ENCODE data around the gene KLHL29.

The KLHL29 gene

DNA sequence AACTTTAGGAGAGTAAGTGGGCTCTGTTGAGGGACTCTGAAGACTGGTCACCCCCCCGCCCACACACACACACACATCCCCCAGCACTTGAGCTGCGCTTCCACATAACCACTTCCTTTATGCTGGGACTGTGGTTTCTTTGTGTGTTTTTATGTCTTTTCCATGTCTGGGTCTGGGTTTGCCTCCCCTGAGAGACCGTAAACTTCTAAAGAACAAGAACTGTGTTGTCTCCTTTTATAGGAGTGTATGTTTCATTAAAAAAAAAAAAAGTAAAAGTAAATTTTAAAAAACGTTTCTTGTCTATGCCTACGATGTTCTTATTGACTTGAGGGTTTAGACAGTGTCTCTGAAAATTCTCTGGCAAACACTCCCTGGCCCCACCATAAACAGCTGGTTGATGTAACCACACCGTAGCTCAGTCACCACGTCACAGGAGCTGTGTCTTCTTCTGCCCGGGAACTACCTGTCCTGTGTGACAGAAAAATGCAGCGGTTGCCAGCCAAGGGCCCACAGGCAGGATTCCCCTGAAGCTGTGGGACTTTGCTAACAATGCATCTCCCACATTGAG lies 68.0 kb downstream of the KLHL29 start:
- no peak for DNase-seq

DNA sequence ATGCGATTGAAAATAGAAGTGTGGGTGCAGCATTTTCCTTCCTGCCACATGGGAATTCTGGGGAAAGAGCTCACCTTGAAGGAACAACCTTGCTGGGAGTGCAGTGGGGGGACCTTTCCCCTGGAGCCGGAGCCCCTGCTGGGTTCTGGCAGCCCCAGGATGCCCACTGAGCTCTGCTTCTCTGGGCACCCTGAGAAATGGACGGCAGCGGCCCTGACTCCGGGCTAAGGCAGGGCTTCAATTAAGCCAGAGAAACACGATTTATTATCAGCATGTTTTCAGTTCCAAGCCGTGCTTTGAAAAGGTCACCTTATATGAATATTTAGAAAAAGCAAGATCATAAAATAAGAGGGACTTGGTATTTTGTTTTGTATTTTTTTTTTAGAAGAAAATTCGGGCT lies 68.5 kb downstream of the KLHL29 start:
- DNase-seq: no peak

DNA sequence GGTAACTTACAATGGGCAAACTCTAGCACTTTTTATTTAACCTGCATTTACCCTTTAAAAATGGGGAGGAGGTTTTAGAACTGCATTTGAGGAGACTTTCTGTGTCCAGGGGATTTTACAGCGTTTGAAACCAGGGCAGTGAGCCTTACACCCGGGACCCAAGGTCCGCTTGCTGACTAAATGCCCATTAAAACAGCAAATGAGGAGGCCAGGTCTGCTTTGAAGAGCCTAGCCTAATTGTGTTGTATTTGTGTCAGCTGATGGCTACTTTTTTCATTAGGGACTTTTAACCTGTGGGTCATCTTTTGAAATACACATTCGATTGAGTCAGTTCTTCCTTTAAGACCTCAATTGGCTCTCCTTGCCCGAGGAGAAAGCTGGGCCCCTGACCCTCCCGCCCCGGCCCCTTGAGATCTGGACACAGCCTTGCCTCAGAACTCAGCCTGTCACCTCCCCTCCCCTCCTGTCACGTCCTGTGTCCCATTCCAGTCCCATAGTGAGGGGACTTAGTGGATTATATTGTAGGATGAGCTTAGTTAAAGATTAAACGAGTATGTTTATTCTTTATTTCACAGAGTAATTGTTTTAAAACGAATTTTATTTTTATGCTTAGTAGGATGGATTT lies 69.0 kb downstream of the KLHL29 start:
- DNase-seq: no peak

DNA sequence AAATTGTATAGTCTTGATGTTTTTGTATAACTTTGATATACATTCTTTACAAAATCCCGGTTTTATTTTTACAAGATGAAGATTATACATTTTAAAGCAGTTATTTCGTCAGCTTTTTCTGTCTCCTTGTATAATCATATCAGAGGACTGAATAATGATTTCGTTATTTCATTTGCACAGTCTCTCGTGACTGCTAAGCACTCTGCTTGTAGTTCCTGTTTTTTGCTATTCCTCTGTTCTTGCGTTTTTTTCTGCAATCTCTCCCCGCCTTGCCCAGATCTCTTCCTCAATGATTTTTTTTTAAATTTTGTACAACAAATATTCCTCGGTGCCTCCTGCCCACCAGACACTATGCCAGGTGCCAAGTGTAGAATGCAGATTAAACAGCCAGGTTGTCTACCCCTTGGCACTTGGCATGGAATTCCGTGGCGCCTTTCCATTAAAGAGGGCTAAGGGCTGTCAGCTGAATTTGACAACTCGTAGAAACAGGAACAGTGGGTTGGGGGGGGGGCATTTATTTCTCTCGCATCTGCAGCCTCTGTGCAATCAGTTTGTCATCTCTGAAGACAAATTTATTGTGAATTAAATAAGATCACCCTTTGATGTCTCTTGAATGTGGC lies 69.6 kb downstream of the KLHL29 start:
- DNase-seq: no peak

DNA sequence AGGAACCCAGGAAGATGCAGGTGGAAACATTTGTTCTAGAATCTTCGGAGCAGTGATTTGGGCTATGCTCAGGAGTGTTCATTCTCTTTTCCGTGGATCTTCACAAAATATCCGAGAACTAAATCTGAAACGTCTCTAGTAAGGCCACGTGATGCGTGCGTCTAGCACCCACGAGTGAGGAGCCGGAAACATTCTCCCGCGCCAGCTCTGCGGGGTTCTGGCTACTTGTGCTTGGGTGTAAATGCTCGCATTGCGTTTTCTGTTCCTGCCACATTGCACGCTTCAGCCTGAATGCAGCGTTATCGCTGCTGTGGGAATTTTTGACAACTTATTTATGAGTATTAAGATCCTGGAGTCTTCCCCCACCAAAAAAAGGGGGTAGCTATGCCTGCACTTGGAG lies 71.4 kb downstream of the KLHL29 start:
- no peak for DNase-seq

DNA sequence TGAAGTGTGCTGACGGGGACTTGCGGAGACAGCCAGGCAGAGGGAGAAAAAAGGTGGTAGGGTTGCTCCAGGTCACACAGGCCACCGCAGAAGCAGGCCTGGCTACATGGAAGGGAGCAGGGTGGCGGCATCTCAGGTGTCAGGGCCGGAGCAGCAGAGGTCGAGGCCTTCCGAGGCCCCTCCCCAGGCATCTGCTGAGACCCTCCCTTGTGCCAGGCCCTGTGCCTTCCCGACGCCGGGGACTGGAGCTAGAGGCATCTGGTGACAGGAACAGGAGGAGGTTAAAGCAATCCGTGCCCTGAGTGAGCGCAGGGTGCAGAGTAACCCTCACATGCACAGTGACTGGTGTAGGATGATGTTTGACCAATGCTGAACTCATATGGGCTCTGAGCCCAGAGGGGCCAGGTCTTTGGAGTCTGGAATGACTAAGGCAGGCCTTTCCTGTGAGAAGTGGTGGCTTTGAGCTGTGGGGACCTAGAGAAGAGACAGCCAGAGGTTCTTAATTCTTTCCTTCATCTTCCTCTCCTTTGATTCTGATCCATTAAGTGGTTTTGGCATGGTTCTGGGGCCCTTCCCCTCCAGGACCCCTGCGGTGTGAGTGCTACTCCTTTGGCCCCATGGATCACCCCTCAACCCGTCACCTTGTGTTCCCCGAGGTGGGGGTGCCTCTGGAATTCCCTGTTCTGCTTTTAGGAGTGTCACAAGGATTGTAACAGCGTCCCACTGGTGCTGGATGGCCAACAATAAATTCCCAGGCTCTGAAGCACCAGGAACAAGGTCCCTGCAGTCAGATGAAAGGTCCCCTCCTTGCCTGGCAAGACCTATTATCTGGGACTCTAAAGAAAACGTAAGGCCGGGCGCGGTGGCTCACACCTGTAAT lies 72.1 kb downstream of the KLHL29 start:
- DNase-seq: no peak

DNA sequence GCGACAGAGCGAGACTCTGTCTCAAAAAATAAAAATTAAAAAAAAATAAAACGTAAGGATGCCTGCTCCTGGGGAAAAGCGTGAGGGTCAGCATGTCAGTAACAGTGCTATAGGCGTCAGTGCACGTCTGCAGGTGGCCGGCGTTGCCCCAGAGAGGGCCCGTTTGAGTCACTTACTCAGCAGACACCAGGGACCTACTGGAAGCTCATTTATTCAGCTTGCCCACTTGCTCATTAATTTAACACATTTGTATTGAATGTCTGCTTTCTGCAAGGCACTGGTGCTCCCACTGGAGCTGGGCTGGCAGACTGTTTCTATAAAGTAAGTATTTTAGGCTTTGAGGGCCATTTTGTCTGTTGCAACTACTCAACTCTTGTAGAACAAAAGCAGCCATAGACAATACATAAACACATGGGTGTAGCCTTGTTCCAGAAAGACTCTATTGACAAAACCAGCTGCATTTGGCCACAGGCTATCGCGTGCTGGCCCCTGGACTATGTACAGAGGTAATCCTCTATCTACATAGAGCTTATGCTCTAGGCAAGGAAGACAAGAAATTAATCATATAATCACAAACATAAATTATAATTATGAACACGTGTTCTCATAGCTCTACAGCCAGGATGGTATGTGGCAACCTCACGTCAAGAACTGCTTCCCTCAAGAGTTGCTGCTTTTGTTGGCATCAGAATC lies 73.2 kb downstream of the KLHL29 start:
- no peak for DNase-seq

DNA sequence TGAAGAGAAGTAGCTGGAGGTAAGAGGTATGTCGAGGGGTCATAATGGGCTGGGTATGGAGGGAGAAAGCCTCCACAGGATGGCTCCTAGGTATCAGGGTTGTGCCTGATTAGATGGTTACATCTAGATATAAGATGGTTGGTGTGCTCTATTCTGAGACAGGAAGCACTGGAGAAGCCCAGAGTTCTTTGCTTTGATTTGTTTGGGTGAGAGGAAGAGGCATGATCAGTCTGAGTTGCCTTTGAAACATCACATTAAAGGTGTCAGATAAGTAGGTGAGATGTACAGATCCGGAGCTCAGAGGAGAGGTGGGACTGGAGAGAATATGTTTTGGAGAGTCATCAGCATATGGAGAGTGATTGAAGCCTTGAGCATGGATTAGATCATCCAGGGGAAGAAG lies 74.1 kb downstream of the KLHL29 start:
- DNase-seq: no peak

DNA sequence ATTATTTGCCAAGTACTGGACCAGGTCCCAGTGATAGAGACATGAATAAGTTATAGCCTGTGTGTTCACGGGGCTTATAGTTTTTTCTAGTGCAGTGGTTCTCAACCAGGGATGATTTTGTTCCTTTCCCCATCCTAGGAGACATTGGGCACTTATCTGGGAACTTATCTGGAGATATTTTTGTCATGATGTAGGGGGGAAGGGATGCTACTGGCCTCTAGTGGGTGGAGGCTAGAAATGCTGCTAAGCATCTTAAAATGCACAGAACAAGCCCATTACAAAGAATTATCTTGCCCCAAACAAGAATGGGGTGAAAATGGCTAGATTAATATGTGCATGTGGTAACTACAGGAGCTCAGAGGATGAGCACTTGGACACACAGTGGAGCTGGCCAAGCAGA lies 75.2 kb downstream of the KLHL29 start:
- no peak for DNase-seq

DNA sequence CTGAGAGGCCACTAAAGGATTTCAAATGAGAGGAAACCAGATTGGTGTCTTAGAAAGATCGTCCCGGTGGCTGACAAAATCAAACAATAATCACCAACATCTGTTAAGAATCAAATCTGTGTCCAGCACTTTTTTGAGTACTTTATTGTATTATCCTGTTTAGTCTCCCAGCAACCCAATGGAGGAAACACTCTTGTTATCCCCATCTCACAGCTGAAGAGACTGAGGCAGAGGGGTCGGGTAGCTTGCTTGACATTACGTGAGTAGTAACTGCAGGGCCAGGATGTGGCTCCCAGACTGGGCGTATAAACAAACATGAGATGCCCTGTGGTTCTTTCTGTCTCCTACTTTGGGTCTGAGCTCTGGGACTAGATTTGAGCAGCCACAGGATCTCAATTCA lies 76.0 kb downstream of the KLHL29 start:
- DNase-seq: no peak

DNA sequence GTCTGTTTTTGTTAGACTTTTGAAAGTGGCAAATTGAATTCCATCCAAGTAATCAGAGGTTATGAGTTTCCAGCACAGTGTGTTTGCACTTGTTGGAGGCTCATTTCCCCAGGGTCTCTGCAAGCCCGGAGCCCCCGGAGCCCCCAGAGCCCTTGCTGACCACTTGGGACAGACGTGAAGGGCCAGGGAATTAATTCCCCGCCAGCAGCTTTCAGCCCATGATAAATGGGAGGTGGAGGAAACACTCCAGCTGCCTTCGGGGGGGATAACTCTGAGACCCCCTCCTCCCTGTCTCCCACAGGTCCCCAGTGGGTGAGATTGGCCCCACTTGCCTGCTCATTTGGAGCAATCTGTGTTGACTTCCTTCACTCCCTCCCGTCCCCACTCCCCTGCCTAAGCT lies 79.2 kb downstream of the KLHL29 start:
- DNase-seq: no peak

DNA sequence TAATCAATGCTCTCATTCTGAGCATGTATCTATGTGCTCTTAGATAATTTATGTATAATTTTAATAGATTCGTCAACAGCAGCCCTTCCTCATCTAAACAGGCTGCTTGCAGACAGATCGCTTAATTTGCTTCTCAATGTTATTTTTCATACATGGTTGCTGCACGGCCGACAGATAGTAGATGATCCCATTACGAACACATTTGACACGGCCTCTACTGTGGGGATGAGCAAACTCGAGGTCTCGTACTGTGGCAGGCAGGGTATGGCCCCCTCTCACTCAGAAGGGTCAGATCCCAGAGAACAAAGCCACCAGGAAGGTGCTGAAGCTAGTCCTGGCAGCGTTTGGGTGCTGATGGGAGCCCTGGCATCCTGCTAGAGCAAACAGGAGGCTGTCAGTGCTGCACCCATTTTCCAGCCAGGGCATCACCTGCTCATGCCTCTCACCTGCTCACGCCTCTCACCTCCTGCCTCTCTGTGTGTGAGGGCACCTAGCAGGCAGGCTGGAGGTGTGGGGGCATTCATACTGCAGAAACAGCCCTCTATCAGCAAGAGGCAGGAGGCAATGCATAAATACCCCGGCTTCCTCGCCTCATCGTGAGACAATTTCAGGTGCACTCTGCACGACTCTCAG lies 80.0 kb downstream of the KLHL29 start:
- DNase-seq: no peak

DNA sequence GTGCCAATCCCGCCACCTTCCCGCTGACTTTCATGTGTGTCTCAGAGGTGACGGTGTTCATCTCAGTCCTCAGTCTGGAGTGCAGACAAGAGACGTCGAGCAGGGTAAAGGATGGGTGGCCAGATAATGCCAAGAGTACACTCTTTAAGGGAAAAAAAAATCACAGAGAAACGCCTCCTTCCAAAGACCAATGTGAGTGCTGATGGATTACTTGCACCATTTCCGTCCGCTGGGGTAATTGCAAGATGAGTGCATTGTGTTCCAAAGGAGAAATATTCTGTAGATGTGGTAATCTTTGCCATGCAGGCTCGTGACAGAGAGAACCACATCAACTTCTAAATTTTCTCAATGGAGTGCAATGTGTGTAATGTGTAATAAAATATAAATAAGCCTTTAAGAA lies 81.0 kb downstream of the KLHL29 start:
- no peak for DNase-seq

DNA sequence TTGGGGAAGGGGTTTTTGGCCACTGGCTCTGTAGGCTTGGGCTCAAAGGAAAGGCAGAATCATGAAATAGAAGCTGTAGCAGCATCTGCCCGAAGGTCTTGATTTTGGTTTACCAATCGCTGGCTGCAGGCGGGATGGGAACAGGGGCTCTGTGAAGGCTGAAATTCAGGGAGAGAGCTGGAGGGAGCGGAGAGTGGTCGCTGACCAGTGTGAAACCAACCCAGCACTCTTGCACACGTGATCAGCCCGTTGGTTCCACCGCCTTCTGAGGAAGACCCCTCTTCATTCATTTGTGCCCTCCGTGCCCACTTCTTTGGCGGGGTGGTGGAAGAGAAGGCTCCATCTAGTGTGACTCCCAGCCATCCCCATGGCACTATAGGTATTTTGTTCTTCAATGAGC lies 82.6 kb downstream of the KLHL29 start:
- no peak for DNase-seq

DNA sequence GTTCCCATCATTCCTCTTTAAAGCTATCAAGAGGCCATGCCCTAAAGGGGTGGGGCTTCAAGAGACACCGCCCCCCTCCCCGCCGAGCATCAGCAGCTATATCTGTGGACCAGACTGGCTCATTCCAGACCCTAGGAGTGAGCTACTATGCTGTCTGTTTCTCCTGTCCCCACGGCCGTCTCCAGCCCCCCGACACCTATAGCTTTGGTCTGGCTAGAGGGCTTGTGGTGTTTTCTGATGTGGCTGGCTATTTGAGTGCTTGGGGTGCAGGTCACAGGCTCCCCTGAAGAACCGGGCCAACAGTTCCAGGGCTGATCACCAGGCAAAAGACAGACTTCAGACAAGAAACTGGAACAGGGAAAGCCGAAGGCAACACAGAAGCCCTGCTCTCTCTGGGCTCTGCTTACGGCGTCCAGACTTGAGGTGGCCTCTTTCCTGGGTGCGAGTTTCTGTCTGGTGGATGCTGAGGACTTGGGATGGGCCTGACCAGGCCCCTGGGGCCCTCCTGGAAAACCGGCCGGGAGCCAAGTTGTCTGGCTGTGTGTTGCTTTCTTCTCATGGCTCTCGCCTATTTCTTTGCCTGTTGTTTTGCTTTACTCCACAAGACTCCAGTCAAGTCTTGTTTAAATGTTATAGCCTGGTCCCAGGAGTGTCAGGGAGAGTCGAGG lies 83.6 kb downstream of the KLHL29 start:
- no peak for DNase-seq

DNA sequence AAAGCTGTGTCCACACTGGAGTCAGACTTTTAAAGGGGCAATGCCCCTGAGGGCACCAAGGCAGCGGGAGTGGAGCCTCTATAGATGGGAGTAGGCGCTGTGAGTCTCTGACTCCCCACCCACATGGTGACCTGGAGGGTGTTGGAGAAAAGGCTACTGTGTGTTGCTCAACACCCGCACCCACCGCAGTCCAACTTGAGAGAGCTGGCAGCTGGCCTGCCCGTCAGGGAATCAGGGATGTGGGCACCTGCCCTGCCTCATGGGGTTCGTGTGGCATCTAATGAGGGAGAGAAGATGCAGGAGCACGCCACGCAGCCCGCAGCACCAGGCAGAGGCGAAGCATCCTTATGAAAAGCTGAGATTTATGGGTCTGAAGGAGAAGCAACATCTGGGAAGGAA lies 84.2 kb downstream of the KLHL29 start:
- DNase-seq: no peak

DNA sequence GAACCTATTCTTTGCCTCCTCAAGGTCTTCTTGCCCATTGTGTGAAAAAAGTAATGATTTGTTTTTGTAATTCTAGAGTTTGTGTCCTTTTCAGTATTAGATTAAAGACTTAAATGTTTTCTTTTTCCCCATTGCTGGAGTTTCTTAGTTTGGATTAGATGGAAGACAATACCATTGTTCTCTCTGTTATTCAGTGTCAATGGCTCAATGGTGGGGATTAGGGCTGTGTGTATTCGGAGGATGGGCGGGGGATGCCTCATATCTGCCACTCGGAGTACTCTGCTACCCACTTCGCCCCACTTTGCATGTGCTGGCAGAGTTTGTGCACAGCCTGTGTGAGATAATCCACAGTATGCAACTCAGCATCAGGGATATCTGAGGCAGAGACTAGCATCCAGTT lies 90.1 kb downstream of the KLHL29 start:
- DNase-seq: no peak

DNA sequence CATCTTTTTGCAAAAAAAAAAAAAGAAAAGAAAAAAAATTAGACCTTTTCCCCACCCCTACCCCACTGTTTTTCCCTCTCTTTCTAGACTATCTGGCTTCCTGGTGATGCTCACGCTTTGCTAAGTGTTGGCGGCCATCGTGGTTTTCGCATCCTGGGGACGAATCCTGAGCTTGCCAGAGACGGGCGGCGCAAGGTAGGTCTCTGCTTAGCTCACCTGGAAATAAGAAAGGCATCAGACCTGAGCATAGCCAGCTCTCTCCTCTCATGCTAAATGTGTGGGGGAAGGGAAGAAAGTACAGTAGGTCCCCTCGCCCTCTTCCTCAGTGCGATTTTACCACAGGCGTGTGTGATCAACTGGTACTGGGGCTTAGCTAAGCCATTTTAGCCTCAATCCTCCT lies 90.5 kb downstream of the KLHL29 start:
- no peak for DNase-seq

DNA sequence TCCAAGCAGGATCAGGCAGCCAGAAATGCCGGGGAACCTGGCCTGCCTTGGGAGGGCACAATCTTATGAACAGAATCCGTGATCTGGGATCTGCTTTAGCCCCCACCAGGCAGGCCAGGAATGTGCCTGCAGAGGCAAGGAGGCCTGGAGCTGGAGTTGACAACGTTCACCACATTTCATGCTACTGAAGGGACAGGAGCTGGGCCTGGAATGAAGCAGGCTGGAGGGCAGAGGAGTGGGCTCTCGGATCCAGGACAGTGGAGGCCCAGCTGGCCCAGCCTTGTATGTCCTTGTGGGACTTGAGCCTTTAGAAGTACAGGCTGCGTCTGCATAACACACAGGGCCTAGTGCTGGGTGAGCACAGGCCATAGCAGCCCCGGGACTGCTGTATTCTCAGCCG lies 91.8 kb downstream of the KLHL29 start:
- no peak for DNase-seq

DNA sequence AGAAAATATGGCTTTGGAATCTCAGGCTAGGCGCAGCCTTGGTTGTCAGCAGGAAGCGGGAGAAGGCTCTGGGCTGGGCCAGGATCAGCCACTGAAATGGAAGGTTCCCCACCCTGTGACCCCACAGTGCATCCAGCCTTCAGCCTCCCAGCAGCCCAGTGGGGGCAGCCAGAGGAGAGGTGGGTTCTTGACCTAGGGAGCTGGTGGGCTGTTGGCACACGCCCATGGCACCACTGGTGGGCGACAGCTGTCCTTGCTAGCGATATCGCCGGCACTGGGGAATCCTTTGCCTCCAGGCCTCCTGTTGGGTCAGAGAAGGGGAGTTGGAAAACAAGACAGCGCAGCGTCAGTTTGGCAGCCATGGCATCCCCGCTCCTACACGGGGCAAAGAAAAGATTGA lies 92.4 kb downstream of the KLHL29 start:
- no peak for DNase-seq

DNA sequence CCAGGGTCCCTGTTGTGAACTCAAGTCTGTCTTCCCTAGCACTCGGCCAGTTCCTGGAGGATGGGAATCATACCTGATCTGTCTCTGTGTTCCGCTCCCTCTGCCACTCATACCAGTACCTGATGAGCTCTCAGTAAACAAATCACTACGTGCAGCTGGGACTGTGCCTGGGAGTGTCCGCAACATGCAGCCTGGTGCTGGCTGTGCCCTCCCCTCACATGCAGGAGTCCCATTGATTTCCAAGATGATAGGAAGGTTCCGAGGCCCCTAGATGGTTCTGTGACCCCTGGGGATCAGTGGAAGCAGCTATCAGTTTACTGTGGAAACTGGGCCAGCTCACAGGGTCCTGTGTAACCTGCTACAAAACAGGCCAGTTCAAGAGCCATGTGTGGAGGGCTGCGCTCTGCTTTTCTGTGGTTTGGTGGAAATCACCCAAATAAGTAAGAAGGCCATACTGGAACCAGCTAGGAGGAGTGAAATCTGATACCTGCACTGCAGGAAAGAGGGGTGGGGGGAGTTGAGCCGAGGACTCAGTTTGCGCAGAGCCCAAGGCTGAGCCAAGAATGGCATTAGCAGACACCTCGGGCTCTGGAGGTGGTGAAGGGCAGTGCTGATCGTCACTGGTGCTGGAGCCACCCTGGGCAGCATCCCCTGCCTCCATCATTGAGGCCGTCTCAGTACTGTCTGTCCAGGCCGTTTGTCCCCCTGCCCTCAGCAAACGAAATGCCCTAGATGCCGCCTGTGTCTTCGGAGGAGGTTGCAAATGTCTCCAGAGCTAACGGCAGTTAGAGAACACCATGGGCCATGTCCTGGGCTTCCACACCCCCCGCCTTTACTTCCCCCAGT lies 93.3 kb downstream of the KLHL29 start:
- DNase-seq: no peak
